ENCODE data around the gene FBF1. TPM values are rescaled to one million over a fixed set of nuclear protein-coding genes. Genes with fewer than 3 reads are reported as not detected.

The FBF1 gene
- total RNA-seq, 3 donors from 2014 or later = 5.2 to 13.6 (median 5.5) TPM

- Histone ChIP-seq H3K9me3 (no peaks in the 10 kb centered on the region), H3K36me3 (ENCODE audit: low read depth) (no peaks in the 10 kb centered on the region), H3K4me3 (peak overlapping the region; percentile 51), H3K4me1 (ENCODE audit: low read depth) (peaks cover 42% of the 10 kb centered on the region)
- intact Hi-C loops (cut with DNase I, micrococcal nuclease) = no loop called here
- DNase-seq (peak; percentile 85 to 91 (median 88)), ATAC-seq (peak; percentile 42)
- TF ChIP-seq CTCF (IDR thresholded peaks at IDR 0.05) = no peak
Observed at GRCh38 chr17:75876938-75877751, 63.7 kb downstream of the FBF1 start.

- no peak for TF ChIP-seq CTCF (IDR thresholded peaks at IDR 0.05)
- ATAC-seq (peak; percentile 69), DNase-seq (peak; percentile 81 to 93 (median 87))
- Histone ChIP-seq H3K9me3 (no peaks in the 10 kb centered on the region), H3K4me3 (no peak overlapping the region), H3K4me1 (ENCODE audit: low read depth) (peaks cover 42% of the 10 kb centered on the region), H3K36me3 (ENCODE audit: low read depth) (no peaks in the 10 kb centered on the region)
- intact Hi-C loops (cut with DNase I, micrococcal nuclease) = no loop called here
Observed at GRCh38 chr17:75876190-75876937, 64.5 kb downstream of the FBF1 start.

- H3K4me1 ChIP-seq (ENCODE audit: low read depth) = peaks cover 42% of the 10 kb centered on the region
- H3K9me3 ChIP-seq = no peaks in the 10 kb centered on the region
- H3K4me3 ChIP-seq = no peak overlapping the region
- no peak for TF ChIP-seq CTCF (IDR thresholded peaks at IDR 0.05)
- ATAC-seq = no peak
- no peak for DNase-seq
- H3K36me3 ChIP-seq (ENCODE audit: low read depth) = no peaks in the 10 kb centered on the region
- intact Hi-C loops (cut with DNase I, micrococcal nuclease) = no loop called here
Observed at GRCh38 chr17:75875940-75876189, 65.0 kb downstream of the FBF1 start.

- Histone ChIP-seq H3K36me3 (ENCODE audit: low read depth) (no peaks in the 10 kb centered on the region), H3K9me3 (no peaks in the 10 kb centered on the region), H3K4me3 (no peak overlapping the region), H3K4me1 (ENCODE audit: low read depth) (peaks cover 42% of the 10 kb centered on the region)
- ATAC-seq = no peak
- DNase-seq = peak in 1 of 3 donors; percentile 55
- intact Hi-C loops (cut with DNase I, micrococcal nuclease) = no loop called here
- TF ChIP-seq CTCF (IDR thresholded peaks at IDR 0.05) = no peak
Observed at GRCh38 chr17:75875182-75875939, 65.5 kb downstream of the FBF1 start.

GRCh38 chr17:75874323-75875181 lies 66.3 kb downstream of the FBF1 start:
- DNase-seq = no peak
- ATAC-seq = no peak
- TF ChIP-seq CTCF (IDR thresholded peaks at IDR 0.05) = no peak
- intact Hi-C loops (cut with DNase I, micrococcal nuclease) = no loop called here
- H3K4me3 ChIP-seq = no peak overlapping the region
- H3K36me3 ChIP-seq (ENCODE audit: low read depth) = no peaks in the 10 kb centered on the region
- peaks cover 44% of the 10 kb centered on the region for H3K4me1 ChIP-seq (ENCODE audit: low read depth)
- H3K9me3 ChIP-seq = no peaks in the 10 kb centered on the region

All from mucosa of descending colon (tissue), 3 donors.